IgD-negative memory B cell (primary cell): Measurements from ENCODE around the gene PDCD6IP. TPM values are rescaled to one million over a fixed set of nuclear protein-coding genes. Genes with fewer than 3 reads are reported as not detected.

ENCODE experiments used
- H3K27ac Mint-ChIP-seq, 3 donors: one replicate each; pipeline ENCODE4 v1.8.0; 2020 to 2022; ENCODE audit warnings: mild to moderate bottlenecking in 3 of 3, mixed read lengths in 3 of 3, moderate library complexity in 1 of 3
- H3K27me3 Mint-ChIP-seq: one replicate; pipeline ENCODE4 v1.8.0; 2021; ENCODE audit warnings: mixed read lengths
- H3K36me3 Mint-ChIP-seq: one replicate; pipeline ENCODE4 v1.8.0; 2020; ENCODE audit warnings: mild to moderate bottlenecking, mixed read lengths
- H3K4me1 Mint-ChIP-seq, 3 donors: one replicate each; pipeline ENCODE4 v1.8.0; 2020 to 2022; ENCODE audit warnings: mixed read lengths in 3 of 3, mild to moderate bottlenecking in 1 of 3
- H3K4me3 Mint-ChIP-seq, 4 donors: one replicate each; pipeline ENCODE4 v1.8.0; 2020 to 2022; ENCODE audit warnings: mild to moderate bottlenecking in 4 of 4, mixed read lengths in 4 of 4, moderate library complexity in 3 of 4
- H3K9me3 Mint-ChIP-seq, 3 donors: one replicate each; pipeline ENCODE4 v1.8.0; 2020 to 2021; ENCODE audit warnings: mixed read lengths in 3 of 3, mild to moderate bottlenecking in 1 of 3
- polyA plus RNA-seq: library from polyadenylated mRNA; unstranded; fragments of 300-500 nt; fragmentation: Illumina TruSeq; gene quantifications from one replicate; pipeline ENCODE4 v1.2.3, GENCODE V29; 2021

PDCD6IP gene
- polyA plus RNA-seq, 1 donor from 2014 or later = 128 TPM

GRCh38 chr3:33787328-33788009 lies 11.0 kb upstream of the PDCD6IP start:
- no peaks in the 10 kb centered on the region for H3K36me3 Mint-ChIP-seq
- no peak overlapping the region for H3K27ac Mint-ChIP-seq
- H3K4me1 Mint-ChIP-seq = peaks cover 0 to 8% (median 6%) of the 10 kb centered on the region in 3 donors
- no peaks in the 10 kb centered on the region for H3K9me3 Mint-ChIP-seq
- peak overlapping the region in 3 of 4 donors; percentile 28 to 84 (median 58) for H3K4me3 Mint-ChIP-seq
- no peaks in the 10 kb centered on the region for H3K27me3 Mint-ChIP-seq

GRCh38 chr3:33789183-33789954 lies 9.1 kb upstream of the PDCD6IP start:
- Mint-ChIP-seq H3K27ac (no peak overlapping the region), H3K4me1 (peaks cover 0 to 8% (median 6%) of the 10 kb centered on the region in 3 donors), H3K27me3 (no peaks in the 10 kb centered on the region), H3K9me3 (no peaks in the 10 kb centered on the region), H3K4me3 (no peak overlapping the region), H3K36me3 (no peaks in the 10 kb centered on the region)

GRCh38 chr3:33790091-33790490 lies 8.3 kb upstream of the PDCD6IP start:
- no peak overlapping the region for H3K4me3 Mint-ChIP-seq
- H3K9me3 Mint-ChIP-seq = no peaks in the 10 kb centered on the region
- H3K27me3 Mint-ChIP-seq = no peaks in the 10 kb centered on the region
- no peaks in the 10 kb centered on the region for H3K36me3 Mint-ChIP-seq
- H3K27ac Mint-ChIP-seq = no peak overlapping the region
- peaks cover 0 to 8% (median 6%) of the 10 kb centered on the region in 3 donors for H3K4me1 Mint-ChIP-seq

GRCh38 chr3:33791477-33792166 lies 6.8 kb upstream of the PDCD6IP start:
- Mint-ChIP-seq H3K27me3 (no peaks in the 10 kb centered on the region), H3K27ac (no peak overlapping the region)

GRCh38 chr3:33792167-33792892 lies 6.1 kb upstream of the PDCD6IP start:
- Mint-ChIP-seq H3K27ac (no peak overlapping the region), H3K27me3 (no peaks in the 10 kb centered on the region), H3K4me1 (peaks cover 0 to 19% (median 8%) of the 10 kb centered on the region in 3 donors), H3K4me3 (no peak overlapping the region), H3K9me3 (no peaks in the 10 kb centered on the region), H3K36me3 (peaks cover 3% of the 10 kb centered on the region)

More at GRCh38 chr3:33791477-33792166, 6.8 kb upstream of the PDCD6IP start:
- Mint-ChIP-seq H3K36me3 (peaks cover 3% of the 10 kb centered on the region), H3K9me3 (no peaks in the 10 kb centered on the region), H3K4me1 (peaks cover 0 to 16% (median 10%) of the 10 kb centered on the region in 3 donors), H3K4me3 (no peak overlapping the region)

GRCh38 chr3:33795131-33795530 lies 3.3 kb upstream of the PDCD6IP start:
- H3K27ac Mint-ChIP-seq = no peak overlapping the region
- H3K27me3 Mint-ChIP-seq = no peaks in the 10 kb centered on the region
- no peak overlapping the region for H3K4me3 Mint-ChIP-seq
- H3K36me3 Mint-ChIP-seq = peaks cover 3% of the 10 kb centered on the region
- H3K9me3 Mint-ChIP-seq = no peaks in the 10 kb centered on the region
- H3K4me1 Mint-ChIP-seq = peaks cover 13 to 32% (median 15%) of the 10 kb centered on the region in 3 donors

- Mint-ChIP-seq H3K27me3 (no peaks in the 10 kb centered on the region), H3K4me3 (peak overlapping the region in 1 of 4 donors; percentile 30)
Measured at GRCh38 chr3:33795856-33796536, 2.4 kb upstream of the PDCD6IP start.

GRCh38 chr3:33798113-33798417 lies 365 bp upstream of the PDCD6IP start:
- Mint-ChIP-seq H3K9me3 (no peaks in the 10 kb centered on the region), H3K4me3 (peak overlapping the region; percentile 92 to 100 (median 98)), H3K27ac (peak overlapping the region; percentile 89 to 99 (median 91)), H3K27me3 (no peaks in the 10 kb centered on the region), H3K36me3 (peaks cover 5% of the 10 kb centered on the region), H3K4me1 (peaks cover 34 to 48% (median 38%) of the 10 kb centered on the region in 3 donors)

More at GRCh38 chr3:33795856-33796536, 2.4 kb upstream of the PDCD6IP start:
- H3K9me3 Mint-ChIP-seq = no peaks in the 10 kb centered on the region
- no peak overlapping the region for H3K27ac Mint-ChIP-seq
- H3K4me1 Mint-ChIP-seq = peaks cover 22 to 38% (median 24%) of the 10 kb centered on the region in 3 donors
- H3K36me3 Mint-ChIP-seq = peaks cover 3% of the 10 kb centered on the region

- peaks cover 6% of the 10 kb centered on the region for H3K36me3 Mint-ChIP-seq
- peak overlapping the region; percentile 92 to 100 (median 98) for H3K4me3 Mint-ChIP-seq
- H3K9me3 Mint-ChIP-seq = no peaks in the 10 kb centered on the region
- peak overlapping the region; percentile 89 to 99 (median 91) for H3K27ac Mint-ChIP-seq
- peaks cover 45 to 58% (median 49%) of the 10 kb centered on the region in 3 donors for H3K4me1 Mint-ChIP-seq
- H3K27me3 Mint-ChIP-seq = no peaks in the 10 kb centered on the region
Measured at GRCh38 chr3:33799202-33799551, 747 bp downstream of the PDCD6IP start.

- H3K4me3 Mint-ChIP-seq = peak overlapping the region in 3 of 4 donors; percentile 30 to 84 (median 76)
- no peaks in the 10 kb centered on the region for H3K9me3 Mint-ChIP-seq
- no peaks in the 10 kb centered on the region for H3K27me3 Mint-ChIP-seq
- peaks cover 62 to 70% (median 67%) of the 10 kb centered on the region in 3 donors for H3K4me1 Mint-ChIP-seq
- H3K27ac Mint-ChIP-seq = peak overlapping the region; percentile 68 to 86 (median 80)
- peaks cover 9% of the 10 kb centered on the region for H3K36me3 Mint-ChIP-seq
Measured at GRCh38 chr3:33803252-33803651, 4.8 kb downstream of the PDCD6IP start.

GRCh38 chr3:33803894-33804526 lies 5.6 kb downstream of the PDCD6IP start:
- H3K36me3 Mint-ChIP-seq = peaks cover 11% of the 10 kb centered on the region
- peak overlapping the region in 3 of 4 donors; percentile 18 to 76 (median 54) for H3K4me3 Mint-ChIP-seq
- no peaks in the 10 kb centered on the region for H3K9me3 Mint-ChIP-seq
- H3K4me1 Mint-ChIP-seq = peaks cover 66 to 75% (median 74%) of the 10 kb centered on the region in 3 donors
- peak overlapping the region in 2 of 3 donors; percentile 42 to 86 for H3K27ac Mint-ChIP-seq
- no peaks in the 10 kb centered on the region for H3K27me3 Mint-ChIP-seq

GRCh38 chr3:33807191-33807590 lies 8.8 kb downstream of the PDCD6IP start:
- Mint-ChIP-seq H3K4me3 (peak overlapping the region in 1 of 4 donors; percentile 9), H3K27ac (no peak overlapping the region), H3K9me3 (no peaks in the 10 kb centered on the region), H3K36me3 (peaks cover 14% of the 10 kb centered on the region), H3K4me1 (peaks cover 58 to 68% (median 65%) of the 10 kb centered on the region in 3 donors), H3K27me3 (no peaks in the 10 kb centered on the region)

GRCh38 chr3:33808559-33808958 lies 10.1 kb downstream of the PDCD6IP start:
- Mint-ChIP-seq H3K27ac (peak overlapping the region; percentile 1 to 20 (median 16)), H3K36me3 (peaks cover 15% of the 10 kb centered on the region), H3K4me3 (no peak overlapping the region)

More at GRCh38 chr3:33808559-33808958, 10.1 kb downstream of the PDCD6IP start:
- Mint-ChIP-seq H3K27me3 (no peaks in the 10 kb centered on the region), H3K9me3 (no peaks in the 10 kb centered on the region), H3K4me1 (peaks cover 49 to 59% (median 56%) of the 10 kb centered on the region in 3 donors)
